IMR-90 (cell line): ENCODE results near the gene SEC23A. TPM values are rescaled to one million over a fixed set of nuclear protein-coding genes. Genes with fewer than 3 reads are reported as not detected.

ENCODE experiments used
- ATAC-seq: fragments of 200-7000 bp; cut with Tn5 transposase; 2 replicates; pipeline ENCODE4 v1.9.1; 2020; ENCODE audit warnings: low read depth, mild to moderate bottlenecking, moderate library complexity
- BruUV-seq: library from RNA; stranded (reverse); fragments of 400-500 nt; replicated peaks from 2 replicates; lab custom pipeline; 2021; lab: Mats Ljungman, UMichigan
- CTCF ChIA-PET: fragments of 300-600 bp; formaldehyde crosslinking; extraction: SDS; loops from one replicate; lab custom pipeline; 2021; ENCODE audit warnings: antibody characterized with exemption; lab: Yijun Ruan, JAX
- POLR2A ChIA-PET: fragments of 300-600 bp; sonication (Branson Sonifier 250); formaldehyde crosslinking; loops from one replicate; lab custom pipeline; 2022; ENCODE audit warnings: antibody characterized with exemption; ENCODE audit not compliant: unreplicated experiment; lab: Charles Lee
- DNase-seq: peaks from one replicate; pipeline ENCODE4 v3.0.0; 2013
- H2AFZ ChIP-seq: replicated peaks from 2 replicates; pipeline ENCODE3; 2013; ENCODE audit warnings: low read length, mild to moderate bottlenecking; ENCODE audit not compliant: poor library complexity
- H2AK5ac ChIP-seq: 2 replicates; pipeline ENCODE4 v1.6.1; 2013; ENCODE audit warnings: low read depth, low read length, inconsistent platforms
- H2AK9ac ChIP-seq: replicated peaks from 2 replicates; pipeline ENCODE3; 2013; ENCODE audit warnings: mild to moderate bottlenecking, low read depth, low read length, moderate library complexity; ENCODE audit not compliant: poor library complexity
- H2BK120ac ChIP-seq: 2 replicates; pipeline ENCODE4 v1.6.1; 2013; ENCODE audit warnings: low read depth, low read length, inconsistent platforms
- H2BK15ac ChIP-seq: 3 replicates; pipeline ENCODE4 v1.6.1; 2013; ENCODE audit warnings: low read depth, low read length, inconsistent platforms
- H2BK20ac ChIP-seq: 2 replicates; pipeline ENCODE4 v1.6.1; 2013; ENCODE audit warnings: low read depth, mild to moderate bottlenecking, inconsistent platforms, low read length, moderate library complexity
- H2BK5ac ChIP-seq: 2 replicates; pipeline ENCODE4 v1.6.1; 2013; ENCODE audit warnings: mild to moderate bottlenecking, low read depth, low read length, inconsistent platforms; ENCODE audit not compliant: poor library complexity, severe bottlenecking
- H3K14ac ChIP-seq: replicated peaks from 2 replicates; pipeline ENCODE4 v1.6.1; 2013; ENCODE audit warnings: low read depth, low read length, inconsistent platforms
- H3K18ac ChIP-seq: 2 replicates; pipeline ENCODE4 v1.6.1; 2013; ENCODE audit warnings: low read depth, low read length, control low read depth
- H3K23ac ChIP-seq: 2 replicates; pipeline ENCODE4 v1.6.1; 2013; ENCODE audit warnings: low read depth, low read length, inconsistent platforms
- H3K27ac ChIP-seq: 2 replicates; pipeline ENCODE4 v1.5.1; 2013; ENCODE audit warnings: mild to moderate bottlenecking, control low read depth, low read length; ENCODE audit not compliant: insufficient read depth
- H3K27me3 ChIP-seq: 2 replicates; pipeline ENCODE4 v1.6.1; 2013; ENCODE audit warnings: low read length; ENCODE audit not compliant: control insufficient read depth, insufficient read depth
- H3K36me3 ChIP-seq: 2 replicates; pipeline ENCODE4 v1.6.1; 2013; ENCODE audit warnings: low read length, mixed read lengths; ENCODE audit not compliant: control insufficient read depth, insufficient read depth
- H3K4ac ChIP-seq: 2 replicates; pipeline ENCODE4 v1.6.1; 2013; ENCODE audit warnings: low read depth, low read length, inconsistent platforms
- H3K4me1 ChIP-seq: 2 replicates; pipeline ENCODE4 v1.6.1; 2013; ENCODE audit warnings: low read length, mixed read lengths; ENCODE audit not compliant: control insufficient read depth, insufficient read depth
- H3K4me2 ChIP-seq: 2 replicates; pipeline ENCODE4 v1.6.1; 2013; ENCODE audit warnings: low read depth, mild to moderate bottlenecking, control low read depth, low read length, moderate library complexity
- H3K4me3 ChIP-seq: 2 replicates; pipeline ENCODE4 v1.5.1; 2013; ENCODE audit warnings: low read depth, mild to moderate bottlenecking, control low read depth, low read length, moderate library complexity; ENCODE audit not compliant: insufficient read depth
- H3K56ac ChIP-seq: 2 replicates; pipeline ENCODE4 v1.6.1; 2013; ENCODE audit warnings: low read length, inconsistent platforms; ENCODE audit not compliant: insufficient read depth; ENCODE audit errors: extremely low read depth
- H3K79me1 ChIP-seq, 2 experiments: 2 replicates each; pipeline ENCODE4 v1.6.1; 2013; ENCODE audit warnings: low read length in 2 of 2, inconsistent platforms in 1 of 2, low read depth in 1 of 2
- H3K9ac ChIP-seq: 2 replicates; pipeline ENCODE4 v1.6.1; 2013; ENCODE audit warnings: low read depth, low read length, control low read depth
- H3K9me1 ChIP-seq: 2 replicates; pipeline ENCODE4 v1.6.1; 2013; ENCODE audit warnings: low read length, inconsistent platforms; ENCODE audit not compliant: insufficient read depth
- H3K9me3 ChIP-seq: 2 replicates; pipeline ENCODE4 v1.6.1; 2013; ENCODE audit warnings: low read length; ENCODE audit not compliant: control insufficient read depth, insufficient read depth
- H4K20me1 ChIP-seq: 2 replicates; pipeline ENCODE4 v1.6.1; 2013; ENCODE audit warnings: low read length, inconsistent platforms; ENCODE audit not compliant: insufficient read depth
- H4K5ac ChIP-seq: 2 replicates; pipeline ENCODE4 v1.6.1; 2013; ENCODE audit warnings: mild to moderate bottlenecking, low read depth, low read length, control low read depth
- H4K8ac ChIP-seq, 2 experiments: 2 replicates each; pipeline ENCODE4 v1.6.1; 2013; ENCODE audit warnings: low read depth in 2 of 2, low read length in 2 of 2, control low read depth in 1 of 2, inconsistent platforms in 1 of 2
- H4K91ac ChIP-seq: 2 replicates; pipeline ENCODE4 v1.6.1; 2013; ENCODE audit warnings: low read depth, low read length, inconsistent platforms; ENCODE audit not compliant: insufficient read depth
- CHD1 ChIP-seq: IDR thresholded peaks from 2 replicates; pipeline ENCODE4 v1.6.1; 2012; ENCODE audit warnings: low read depth, low read length, improper control_type of control experiment
- FOS ChIP-seq: fragments of 150-350 bp; IDR thresholded peaks from 2 replicates; pipeline ENCODE4 v1.6.1; 2016; ENCODE audit warnings: low read depth, low read length
- WGBS, 2 experiments: methylation state at CpG; one replicate each; pipeline versions ENCODE4 v1.1.5 to v1.1.7; 2013; ENCODE audit warnings: missing lambda C conversion rate in 2 of 2; ENCODE audit not compliant: insufficient read length in 1 of 2; ENCODE audit errors: extremely low coverage in 2 of 2; 5-methylcytosine and 5-hydroxymethylcytosine counted together
- dilution Hi-C: fragments of 300-500 bp; cut with HindIII; formaldehyde crosslinking; loops from one replicate; pipeline ENCODE4 v1.14.3; 2018; ENCODE audit warnings: low sequenced_read_pairs; ENCODE audit not compliant: unreplicated experiment
- in situ Hi-C: fragments of 300-500 bp; cut with MboI; formaldehyde crosslinking; loops from 3 replicates; pipeline ENCODE4 v1.14.3; 2019; ENCODE audit warnings: low sequenced_read_pairs, inconsistent platforms, mixed read lengths
- intact Hi-C: fragments of 100-400 bp; cut with micrococcal nuclease; formaldehyde crosslinking; loops from 2 replicates; pipeline ENCODE4 v1.10.0; 2022
- polyA plus RNA-seq, 3 experiments: library from polyadenylated mRNA; depleted of rRNA; stranded (reverse); fragments of >200 nt; gene quantifications; 2 replicates each; pipeline ENCODE4 v1.2.3, GENCODE V29; 2012; ENCODE audit warnings: low replicate concordance in 1 of 3
- total RNA-seq: library from RNA; depleted of rRNA; stranded (reverse); fragments of >200 nt; gene quantifications from 2 replicates; pipeline ENCODE4 v1.2.3, GENCODE V29; 2012

The SEC23A gene
- total and polyA plus RNA-seq, 2 of the 4 experiments (the other 2 are of a cell fraction): 141 to 609 TPM

GRCh38 chr14:39016733-39017095 lies 86.3 kb downstream of the SEC23A start:
- BruUV-seq: no TSS peak
- Histone ChIP-seq H3K4me2 (no peak overlapping the region), H2BK20ac (no peak overlapping the region), H3K27ac (no peak overlapping the region), H3K9me3 (no peaks in the 10 kb centered on the region), H4K20me1 (no peaks in the 10 kb centered on the region), H3K4ac (no peak overlapping the region), H3K23ac (no peak overlapping the region), H3K27me3 (no peaks in the 10 kb centered on the region), H3K79me1 (0 out of 4 replicates have a peak, but pooled peaks cover 0 to 4% of the 10 kb centered on the region in 2 experiments), H4K8ac (no peak overlapping the region), H2AK5ac (no peak overlapping the region), H4K91ac (no peak overlapping the region), H3K56ac (no peak overlapping the region), H3K4me3 (no peak overlapping the region), H3K18ac (no peak overlapping the region), H3K9ac (no peak overlapping the region), H2BK120ac (no peak overlapping the region), H2AFZ (no peak overlapping the region), H4K5ac (no peak overlapping the region), H2AK9ac (no peak overlapping the region), H3K9me1 (no peaks in the 10 kb centered on the region), H2BK5ac (no peak overlapping the region), H3K36me3 (peaks cover 4% of the 10 kb centered on the region; the same call in 1 of the 2 replicates), H2BK15ac (no peak overlapping the region), H3K4me1 (0 out of 2 replicates have a peak, but pooled peaks cover 2% of the 10 kb centered on the region), H3K14ac (no peak overlapping the region)
- ChIA-PET CTCF (no interaction called here), POLR2A (no interaction called here)
- intact Hi-C loops: loop anchor here (5.0 to 10.0 kb wide), 2 partner anchors 412 to 1114 kb away; no protein-coding TSS in a partner anchor
- ATAC-seq (peak; percentile 46), DNase-seq (no peak)
- dilution Hi-C loops: no loop called here
- WGBS, 2 experiments: no CpG with 5 or more reads among the region's 4 CpGs
- no peak for TF ChIP-seq CHD1
- no peak for TF ChIP-seq FOS
- in situ Hi-C loops: loop anchor here (10.0 to 25.0 kb wide), 2 partner anchors 292 to 1104 kb away; no protein-coding TSS in a partner anchor
